Daoy (cell line): ENCODE data around the gene MBTPS1. TPM values are rescaled to one million over a fixed set of nuclear protein-coding genes. Genes with fewer than 3 reads are reported as not detected.
A peak's percentile ranks its signal among the peaks of the same experiment; 100 is the strongest.
"Not testable (repeated sequence)": the region's sequence is repeated elsewhere in the genome, so short reads cannot be mapped to it uniquely, and the experiment has no call there.

ENCODE experiments used
- DNase-seq: peaks from one replicate; pipeline ENCODE4 v3.0.0-alpha.2; 2015; ENCODE audit warnings: low read depth
- total RNA-seq: library from RNA; depleted of rRNA; stranded (reverse); fragments of >200 nt; shearing (Covaris generic); gene quantifications from 2 replicates; pipeline ENCODE4 v1.2.3, GENCODE V29; 2014

Gene MBTPS1
- total RNA-seq, 1 experiment from 2014 or later: 36.6 TPM

DNA sequence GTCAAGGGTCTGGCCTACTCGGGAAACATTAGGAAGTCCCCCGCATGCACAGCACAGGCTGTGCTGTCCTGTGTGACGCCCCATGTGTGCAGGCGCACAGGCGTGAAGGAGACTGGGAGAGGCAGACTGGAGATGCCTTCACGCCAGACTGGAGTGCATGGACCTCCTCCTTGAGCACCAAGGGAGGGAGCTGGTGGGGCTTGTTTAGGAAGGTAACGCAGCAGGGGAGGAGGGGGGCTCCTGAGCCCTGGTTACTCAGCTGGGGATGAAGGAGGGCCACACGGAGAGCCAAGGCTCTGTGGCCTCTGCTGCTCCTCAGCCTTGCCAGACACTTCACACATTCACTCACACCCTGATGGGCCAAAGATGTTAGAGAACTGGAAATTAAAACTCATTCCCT lies 20.5 kb upstream of the MBTPS1 start:
- no peak for DNase-seq

DNA sequence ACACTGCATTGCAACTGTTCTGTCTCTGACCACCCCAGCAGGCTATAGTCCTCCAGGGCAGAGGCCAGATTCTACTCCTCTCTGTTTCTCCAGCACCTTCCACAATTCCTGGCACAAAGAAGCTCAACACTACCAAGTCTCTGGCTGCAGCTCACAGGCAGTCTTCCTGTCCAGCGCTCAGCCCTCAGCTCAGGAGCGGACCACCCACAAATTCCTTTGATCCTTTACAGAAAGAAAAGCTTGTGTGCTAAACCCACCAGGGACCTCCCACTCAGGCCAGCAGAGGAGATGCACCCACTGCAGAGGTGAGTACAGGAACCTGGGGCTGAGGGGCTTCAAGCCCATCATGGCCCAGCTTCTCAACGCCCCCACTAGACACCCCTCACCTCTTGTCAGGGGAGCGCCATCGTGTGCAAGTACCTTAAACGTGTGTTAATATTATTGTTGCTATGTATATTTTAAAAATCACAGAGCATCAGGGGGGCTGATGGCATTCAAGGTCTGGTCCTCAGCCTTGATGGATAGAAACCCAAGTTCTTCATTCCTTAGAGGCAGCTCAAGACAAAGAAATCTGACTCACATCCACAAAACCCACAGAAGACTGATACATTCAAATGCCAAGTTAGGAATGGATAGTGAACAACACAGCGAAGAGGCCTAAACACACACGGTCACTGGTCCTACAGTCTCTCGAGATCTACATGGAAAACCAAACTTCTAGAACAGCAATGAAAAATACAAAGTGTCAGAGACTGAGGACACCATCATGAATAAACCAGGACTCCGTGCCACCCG lies 19.8 kb upstream of the MBTPS1 start:
- no peak for DNase-seq

DNA sequence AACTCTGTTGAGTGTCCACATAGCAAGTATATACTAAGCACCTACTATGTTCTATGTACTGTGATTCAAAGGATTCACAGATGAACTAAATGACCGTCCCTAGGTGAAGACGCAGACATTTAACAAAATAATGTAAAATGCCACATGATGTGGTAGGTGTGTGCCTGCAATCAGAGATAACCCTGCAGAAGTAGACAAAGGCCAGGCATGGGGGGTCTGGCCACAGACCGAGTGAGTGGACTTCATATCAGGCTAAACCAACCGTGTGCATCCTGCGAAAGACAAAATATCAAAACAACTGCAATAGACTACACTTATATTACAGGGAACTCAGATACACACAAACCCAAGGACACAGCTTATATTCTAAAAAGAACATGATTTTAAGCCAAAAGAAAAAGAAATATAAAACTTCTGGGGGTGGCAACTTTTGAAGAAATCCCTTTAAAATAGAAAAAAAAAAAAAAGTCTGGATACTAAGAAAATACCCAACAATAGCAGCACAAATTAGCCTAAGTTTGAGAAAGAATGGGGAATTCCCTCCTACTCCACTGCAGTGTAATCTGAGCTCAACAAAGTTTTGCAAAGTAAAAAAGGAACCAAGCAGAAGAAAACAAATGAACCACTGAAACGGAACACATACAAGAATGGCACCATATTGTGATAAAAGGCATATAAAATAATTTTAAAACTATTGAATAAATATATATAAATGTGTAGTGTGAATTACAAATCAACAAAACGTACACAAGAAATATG lies 16.0 kb upstream of the MBTPS1 start:
- no peak for DNase-seq

DNA sequence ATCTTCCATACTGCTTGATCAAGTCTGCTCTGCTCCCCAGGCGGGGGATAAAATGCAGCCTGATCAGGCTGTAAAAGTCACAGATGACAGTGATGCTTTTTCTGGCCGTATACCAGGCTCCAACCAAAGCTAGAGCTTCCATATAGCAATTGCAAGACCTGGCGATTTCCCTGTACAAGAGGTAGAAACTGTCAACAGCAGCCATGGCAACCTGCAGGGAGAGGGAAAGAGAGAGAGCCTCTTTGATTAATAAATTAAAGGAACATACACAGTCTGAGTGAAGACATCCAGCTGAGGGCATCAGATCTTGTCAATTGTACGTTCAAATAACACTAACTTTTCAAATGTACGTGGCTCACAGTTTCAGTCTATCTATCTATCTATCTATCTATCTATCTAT lies 14.4 kb upstream of the MBTPS1 start:
- DNase-seq: no peak

DNA sequence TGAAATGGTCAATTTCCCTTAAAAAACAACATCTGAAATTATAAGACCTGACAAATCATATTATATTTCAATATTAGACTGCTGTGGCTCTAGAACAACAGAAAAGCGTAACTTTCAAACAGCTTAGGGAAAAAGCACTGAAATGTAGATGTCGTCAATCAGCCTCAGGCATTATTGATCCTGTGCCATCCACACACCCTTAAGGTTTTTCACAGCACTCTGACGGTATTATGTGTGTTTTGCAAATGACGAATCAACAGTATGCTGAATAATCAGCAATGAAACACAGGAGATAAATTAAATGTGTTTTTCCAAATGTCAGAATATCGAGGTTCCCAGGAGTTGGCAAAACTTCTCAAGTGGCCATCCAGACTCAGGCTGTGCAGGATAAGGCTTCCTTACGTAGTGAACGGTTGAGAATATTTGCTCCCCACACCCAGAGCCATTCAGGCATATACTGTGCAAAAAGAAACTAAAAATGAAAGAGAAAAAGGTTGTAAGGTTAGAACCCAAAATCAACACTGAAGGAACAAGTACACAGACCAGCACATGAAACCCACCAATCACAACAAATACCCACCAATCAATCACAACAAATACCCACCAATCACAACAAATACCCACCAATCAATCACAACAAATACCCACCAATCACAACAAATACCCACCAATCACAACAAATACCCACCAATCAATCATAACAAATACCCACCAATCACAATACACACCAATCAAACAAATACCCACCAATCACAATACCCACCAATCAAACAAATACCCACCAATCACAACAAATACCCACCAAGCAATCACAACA lies 7.7 kb upstream of the MBTPS1 start:
- no peak for DNase-seq

DNA sequence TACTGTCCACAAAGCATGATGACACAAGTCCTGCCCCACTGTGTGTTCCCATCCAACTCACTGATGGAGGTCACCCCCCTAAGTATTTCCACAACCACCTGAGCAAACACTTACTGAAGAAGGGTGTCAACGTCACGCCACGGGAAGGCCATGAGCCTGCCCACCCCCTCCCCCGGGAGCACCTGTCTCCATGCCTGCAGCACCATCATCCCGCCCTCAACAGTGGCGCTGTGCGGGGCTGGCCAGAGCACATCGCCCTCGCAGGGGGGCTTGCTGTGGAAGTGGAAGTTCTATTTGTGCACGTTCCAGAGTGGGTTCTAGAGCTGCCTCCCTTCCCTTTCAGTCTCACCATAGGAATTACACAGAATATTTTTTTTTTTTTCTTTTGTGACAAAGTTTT lies 4.3 kb upstream of the MBTPS1 start:
- no peak for DNase-seq

DNA sequence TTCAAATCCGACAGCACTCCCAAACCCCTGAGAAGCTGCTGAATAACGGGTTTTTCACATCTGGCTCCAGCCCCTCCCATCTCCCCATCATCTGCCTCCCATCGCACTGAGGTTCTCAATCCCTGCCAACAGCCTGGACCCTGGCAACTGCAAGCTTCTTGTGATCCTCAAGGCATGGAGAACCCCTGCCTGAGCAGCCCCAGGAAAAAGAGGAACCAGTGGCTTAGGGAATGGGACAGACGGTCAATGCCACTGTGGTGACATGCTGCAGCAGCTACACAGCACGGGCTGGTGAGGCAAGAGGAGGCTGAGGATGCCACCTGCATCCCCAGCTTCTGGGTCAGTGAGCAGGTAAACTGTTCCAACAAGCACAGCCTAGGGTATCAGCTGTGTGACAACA lies 3.3 kb upstream of the MBTPS1 start:
- no peak for DNase-seq

DNA sequence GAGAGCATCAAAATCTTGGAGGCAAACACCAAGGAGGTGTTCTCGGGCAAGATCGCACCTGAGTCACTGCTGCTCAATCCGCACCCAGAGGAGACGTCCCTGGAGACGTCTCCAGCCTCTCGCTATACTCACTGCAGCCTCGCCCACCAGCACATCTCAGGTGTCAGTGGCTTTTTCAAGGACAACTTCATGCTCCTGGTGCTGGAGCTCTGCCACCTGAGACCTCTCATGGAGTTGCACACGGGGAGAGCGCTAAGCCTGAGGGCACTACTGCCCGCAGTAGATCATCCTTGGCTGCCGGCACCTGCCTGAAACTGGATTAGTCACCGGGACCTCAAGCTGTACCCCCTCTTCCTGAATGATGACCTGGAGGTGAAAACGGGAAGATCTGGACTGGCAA lies 2.6 kb upstream of the MBTPS1 start:
- DNase-seq: no peak

DNA sequence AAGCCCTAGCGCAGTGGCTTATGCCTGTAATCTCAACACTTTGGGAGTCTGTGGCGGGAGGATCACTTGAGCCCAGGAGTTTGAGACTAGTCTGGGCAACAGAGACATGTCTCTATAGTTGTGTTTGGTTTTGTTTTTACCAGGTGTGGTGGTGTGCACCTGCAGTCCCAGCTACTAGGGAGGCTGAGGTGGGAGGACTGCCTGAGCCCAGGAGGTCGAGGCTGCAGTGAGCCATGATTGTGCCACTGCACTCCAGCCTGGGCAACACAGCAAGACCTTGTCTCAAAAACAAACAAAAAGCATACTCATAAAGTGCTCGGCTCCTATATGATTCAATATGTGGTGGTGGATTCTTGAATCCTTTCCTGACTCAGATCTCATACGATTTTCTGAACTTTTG lies 1.6 kb upstream of the MBTPS1 start:
- DNase-seq: not testable (repeated sequence)

DNA sequence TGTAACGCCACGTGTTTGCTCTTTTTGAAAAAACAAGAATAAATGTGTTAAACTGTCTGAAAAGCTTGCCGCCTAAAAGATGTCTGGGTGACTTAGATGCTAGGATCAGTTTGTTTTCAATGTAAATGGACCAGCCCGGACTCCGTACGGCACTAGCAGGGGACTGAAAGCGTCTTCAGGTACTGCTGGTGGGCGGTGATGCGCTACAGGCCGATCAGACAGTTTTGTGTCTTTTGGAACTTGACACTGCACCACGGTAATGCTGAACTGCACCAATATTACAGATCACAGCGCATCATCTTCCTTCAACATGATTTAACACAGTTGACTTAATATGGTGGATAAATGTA lies 727 bp upstream of the MBTPS1 start:
- DNase-seq: no peak

DNA sequence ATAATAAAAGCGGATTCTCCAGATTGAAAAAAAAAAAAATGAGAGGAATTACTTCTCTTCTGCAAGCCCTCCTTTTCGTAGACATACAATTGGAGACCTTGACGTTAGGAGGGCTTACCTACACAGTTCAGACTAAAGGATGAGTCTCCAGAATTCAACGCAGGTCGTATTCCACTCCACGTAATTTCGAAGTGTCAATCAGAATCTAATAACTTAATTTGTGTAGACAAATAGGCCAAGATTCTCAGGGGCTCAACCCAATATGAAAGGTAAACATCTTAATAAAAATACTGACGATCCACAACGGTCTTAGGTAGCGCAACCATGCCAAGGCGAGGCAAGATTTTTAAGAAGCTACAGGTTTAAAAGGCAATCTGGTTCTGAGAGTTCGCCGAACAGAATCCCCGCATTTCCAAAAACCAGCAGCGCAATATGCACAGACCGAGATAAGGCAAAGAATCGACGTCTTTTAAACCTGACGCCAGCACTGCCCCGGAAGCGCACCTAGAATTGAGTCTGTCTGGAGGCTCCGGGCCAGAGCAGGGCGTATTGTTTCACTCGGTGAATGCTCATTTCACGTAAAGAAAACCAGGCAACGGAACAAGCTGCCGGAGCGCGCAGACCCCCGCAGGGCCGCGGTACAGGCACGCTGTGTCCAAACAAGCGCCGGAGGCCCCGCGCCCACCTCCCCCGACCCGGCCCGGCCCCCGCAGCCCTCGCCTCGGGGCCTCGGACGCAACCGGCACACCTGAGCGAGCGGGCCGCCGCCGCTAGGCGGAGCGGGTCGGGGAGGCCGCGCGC lies 623 bp downstream of the MBTPS1 start:
- peak; percentile 32 for DNase-seq

DNA sequence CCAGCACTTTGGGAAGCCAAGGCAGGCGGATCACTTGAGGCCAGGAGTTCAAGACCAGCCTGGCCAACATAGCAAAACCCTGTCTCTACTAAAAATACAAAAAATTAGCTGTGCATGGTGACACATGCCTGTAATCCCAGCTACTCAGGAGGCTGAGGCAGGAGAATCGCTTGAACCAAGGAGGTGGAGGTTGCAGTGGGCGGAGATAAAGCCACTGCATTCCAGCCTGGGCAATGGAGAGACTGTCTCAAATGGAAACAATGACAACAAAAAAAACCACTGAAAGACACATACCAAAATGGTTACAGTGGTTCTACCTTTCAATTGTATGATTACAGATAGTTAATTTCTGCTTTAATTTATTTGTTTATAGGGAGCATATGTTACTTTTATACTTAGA lies 4.8 kb downstream of the MBTPS1 start:
- DNase-seq: not testable (repeated sequence)

DNA sequence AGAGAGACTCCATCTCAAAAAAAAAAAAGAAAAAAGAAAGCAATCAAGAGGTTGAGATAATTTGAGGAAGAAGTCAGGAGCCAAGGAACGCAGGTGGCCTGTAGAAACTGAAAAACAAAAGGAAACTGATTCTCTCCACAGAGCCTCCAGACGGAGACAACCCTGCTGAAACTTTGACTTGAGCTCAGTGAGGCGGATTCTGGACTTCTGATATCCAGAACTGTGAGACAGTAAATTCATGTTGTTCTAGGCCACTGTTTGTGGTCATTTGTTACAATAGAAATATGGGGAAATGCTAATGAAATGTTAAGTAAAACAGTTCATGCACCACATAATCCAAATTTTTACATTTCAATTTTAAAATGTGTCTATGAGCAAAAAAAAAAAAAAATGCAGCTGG lies 5.2 kb downstream of the MBTPS1 start:
- DNase-seq: no peak

DNA sequence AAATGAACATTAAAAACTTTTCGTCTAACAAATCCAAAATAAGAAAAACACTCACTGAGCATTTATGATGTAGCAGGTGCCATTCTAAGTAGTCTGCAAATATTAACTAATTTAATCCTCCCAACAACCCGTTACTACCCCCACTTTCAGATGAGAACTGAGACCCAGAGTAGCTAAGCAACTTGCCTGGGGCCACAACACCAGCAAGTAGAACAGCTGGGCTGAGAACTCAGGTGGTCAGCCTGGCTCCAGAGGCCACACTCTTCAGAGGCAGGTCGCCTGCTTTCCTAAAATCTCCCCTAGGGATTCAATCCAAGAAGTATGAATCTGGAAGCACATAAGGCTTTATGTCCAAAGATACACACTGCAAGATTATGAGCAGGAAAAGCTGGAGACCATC lies 6.2 kb downstream of the MBTPS1 start:
- no peak for DNase-seq

DNA sequence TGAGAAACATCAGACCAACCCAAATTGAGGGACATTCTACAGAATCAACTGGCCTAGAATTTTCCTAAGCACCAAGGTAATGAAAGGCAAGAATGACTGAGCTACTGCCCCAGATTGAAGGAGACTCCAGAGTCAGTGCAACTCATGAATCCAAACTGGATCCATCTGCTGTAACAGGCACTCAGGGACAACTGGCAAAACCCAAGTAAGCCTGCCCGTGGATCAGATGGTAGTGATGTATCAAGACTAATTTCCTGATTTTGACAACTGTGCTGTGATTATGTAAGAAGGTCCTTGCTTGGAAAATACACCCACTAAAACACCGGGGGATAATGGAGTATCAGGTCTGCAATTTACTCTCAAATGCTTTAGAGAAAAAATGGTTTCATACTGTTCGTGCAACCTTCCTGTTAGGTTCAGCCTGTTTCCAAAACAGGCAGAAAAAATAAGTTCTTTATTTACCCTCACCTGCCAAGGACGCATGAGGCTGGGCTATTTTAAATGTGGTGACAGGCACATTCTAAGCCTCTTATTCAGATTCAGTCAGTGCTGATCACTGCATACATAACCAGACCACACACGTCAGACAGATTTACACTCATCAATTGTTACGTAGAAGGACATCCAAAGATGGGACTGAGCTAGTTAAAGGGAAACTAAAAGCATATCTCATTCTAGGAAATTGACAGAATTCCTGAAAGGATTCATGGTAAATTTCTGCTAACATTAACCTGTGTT lies 7.0 kb downstream of the MBTPS1 start:
- no peak for DNase-seq

DNA sequence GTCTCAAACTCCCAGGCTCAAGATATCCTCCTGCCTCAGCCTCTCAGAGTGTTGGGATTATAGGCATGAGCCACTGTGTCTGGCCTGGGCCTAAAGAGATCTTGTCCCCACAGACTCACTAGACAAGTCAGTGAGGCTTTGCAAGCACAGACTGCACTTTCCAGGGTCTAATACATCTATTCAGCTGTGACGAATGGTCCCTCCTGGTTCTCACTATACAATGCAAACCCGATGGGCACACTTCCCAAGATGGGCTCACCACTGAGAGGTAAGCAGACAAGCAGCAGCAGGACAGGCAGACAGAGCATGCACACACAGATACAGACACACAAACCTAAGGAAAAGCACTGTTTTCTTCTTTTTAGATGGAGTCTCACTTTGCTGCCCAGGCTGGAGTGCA lies 8.8 kb downstream of the MBTPS1 start:
- no peak for DNase-seq

DNA sequence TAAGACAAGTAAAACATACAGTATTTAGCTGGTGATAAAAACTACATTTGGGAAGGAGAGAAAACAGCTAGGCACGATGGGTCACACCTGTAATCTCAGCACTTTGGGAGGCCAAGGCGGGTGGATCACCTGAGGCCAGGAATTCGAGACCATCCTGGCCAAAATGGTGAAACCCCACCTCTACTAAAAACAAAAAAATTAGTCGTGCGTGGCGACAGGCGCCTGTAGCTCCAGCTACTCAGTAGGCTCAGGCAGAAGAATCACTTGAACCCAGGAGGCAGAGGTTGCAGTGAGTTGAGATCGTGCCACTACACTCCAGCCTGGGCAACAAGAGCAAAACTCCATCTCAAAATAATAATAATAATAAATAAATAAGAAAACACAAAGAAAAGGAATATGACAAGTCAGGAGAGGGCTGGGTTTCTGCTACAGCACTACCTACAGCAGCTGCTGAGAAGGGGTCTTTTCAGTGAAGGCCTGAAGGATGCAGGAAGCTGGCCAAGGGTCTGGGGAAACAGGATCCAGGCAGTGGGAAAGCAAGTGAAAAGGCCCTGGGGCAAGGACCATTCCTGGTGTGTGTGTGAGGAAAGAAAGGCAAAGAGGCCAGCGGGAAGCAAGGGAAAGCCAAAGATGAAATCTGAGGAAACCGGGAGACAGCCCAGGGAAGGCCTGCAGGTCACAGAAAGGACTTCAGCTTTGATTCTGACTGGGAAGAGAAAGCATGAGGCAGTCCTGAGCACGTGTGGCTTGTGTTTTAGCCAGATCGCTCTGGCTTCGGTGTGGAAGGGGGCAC lies 10.6 kb downstream of the MBTPS1 start:
- DNase-seq: no peak

DNA sequence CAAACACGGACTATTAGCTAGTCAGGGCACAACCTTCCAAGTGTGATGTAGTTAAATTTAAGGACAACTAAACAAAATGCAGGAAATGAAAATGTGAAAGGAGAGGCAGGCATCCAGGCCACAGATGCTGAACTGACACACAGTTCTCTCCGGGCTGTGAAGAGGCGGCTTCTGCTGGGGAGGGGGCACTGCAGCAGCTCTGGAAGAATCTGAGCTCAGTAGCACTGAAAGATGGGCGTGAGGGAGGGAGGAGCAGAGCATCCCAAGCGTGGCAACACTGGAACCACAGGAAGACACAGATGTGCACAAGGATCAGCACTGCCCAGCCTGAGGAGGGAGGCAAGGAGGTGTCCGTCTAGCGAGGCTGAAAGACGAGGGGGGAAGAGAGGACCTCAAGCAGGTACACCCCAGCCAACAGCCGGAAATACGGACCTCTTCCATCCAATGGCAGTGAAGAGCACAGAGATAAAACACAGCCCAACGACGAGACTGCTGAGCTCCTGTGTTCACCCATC lies 11.4 kb downstream of the MBTPS1 start:
- DNase-seq: no peak

DNA sequence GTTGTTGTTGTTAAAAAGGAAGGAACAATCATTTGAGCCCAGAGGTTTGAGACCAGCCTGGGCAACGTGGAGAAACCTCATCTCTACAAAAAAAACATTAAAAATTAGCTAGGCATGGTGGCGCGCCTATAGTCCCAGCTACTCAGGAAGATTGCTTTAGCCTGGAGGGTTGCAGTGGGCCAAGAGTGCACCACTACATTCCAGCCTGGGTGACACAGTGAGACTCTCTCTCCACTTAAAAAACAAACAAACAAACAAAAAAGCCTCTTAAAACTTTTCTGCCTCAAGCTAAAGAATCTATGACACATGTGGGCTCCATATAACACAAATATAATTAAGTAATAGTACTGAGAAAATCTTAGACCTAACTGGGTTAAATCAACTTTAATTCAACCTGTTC lies 12.5 kb downstream of the MBTPS1 start:
- no peak for DNase-seq

DNA sequence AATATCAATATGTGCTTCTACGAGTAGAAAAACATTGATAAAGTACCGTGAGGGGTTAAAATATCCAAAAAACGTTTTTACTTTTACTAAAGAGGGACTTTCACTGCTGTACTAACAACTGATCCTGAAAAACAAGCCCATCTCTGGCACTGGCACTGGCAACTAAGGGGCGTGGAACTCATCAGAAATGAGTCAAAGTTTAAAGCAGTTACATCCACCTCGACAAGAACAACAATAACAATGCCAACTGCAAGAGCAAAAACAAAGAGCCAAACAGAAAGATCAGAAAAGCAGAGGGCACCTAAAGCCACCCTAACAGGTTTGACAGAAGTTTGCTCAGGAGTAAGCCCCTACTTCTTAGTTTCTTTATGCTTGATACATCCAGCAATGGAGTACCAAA lies 13.1 kb downstream of the MBTPS1 start:
- no peak for DNase-seq
